IPS DF 19.7 (cell line): ENCODE data around the gene RNU2-63P.
"Not testable (repeated sequence)": the region's sequence is repeated elsewhere in the genome, so short reads cannot be mapped to it uniquely, and the experiment has no call there.

Source experiments
- DNase-seq: peaks from one replicate; pipeline ENCODE4 v3.0.0-alpha.2; 2013; ENCODE audit warnings: low read depth, low spot score

The RNU2-63P gene

GRCh38 chr2:87981182-87981581 is 35.2 kb downstream of the RNU2-63P start:
- not testable (repeated sequence) for DNase-seq

- not testable (repeated sequence) for DNase-seq
These were observed 44.0 kb downstream of the RNU2-63P start for GRCh38 chr2:87972385-87972784.
